K562 (cell line): Measurements from ENCODE around the gene PEAR1. TPM values are rescaled to one million over a fixed set of nuclear protein-coding genes. Genes with fewer than 3 reads are reported as not detected.

Experiments
- BRD4 ChIP-seq: fragments of 200-600 bp; sonication (generic); IDR thresholded peaks from 2 replicates; pipeline ENCODE4 v1.6.1; 2017; ENCODE audit warnings: inconsistent platforms
- HCFC1 ChIP-seq: IDR thresholded peaks from 2 replicates; pipeline ENCODE4 v1.6.1; 2012; ENCODE audit warnings: low read depth, low read length, improper control_type of control experiment
- ILF3 ChIP-seq: fragments of 450-650 bp; IDR thresholded peaks from 2 replicates; pipeline ENCODE4 v1.6.1; 2018; ENCODE audit warnings: antibody characterized with exemption, mild to moderate bottlenecking, moderate library complexity, borderline replicate concordance
- SMARCB1 ChIP-seq: IDR thresholded peaks from 2 replicates; pipeline ENCODE4 v1.6.1; 2011; ENCODE audit warnings: improper control_type of control experiment, low read depth; ENCODE audit not compliant: insufficient read length
- YY1 ChIP-seq, 3 experiments: IDR thresholded peaks; 2 replicates each; pipeline ENCODE4 v1.6.1; 2011; ENCODE audit warnings: low read length in 2 of 3, mild to moderate bottlenecking in 2 of 3, moderate library complexity in 2 of 3, borderline replicate concordance in 1 of 3, control low read depth in 1 of 3, low read depth in 1 of 3; ENCODE audit not compliant: insufficient read depth in 3 of 3, insufficient replicate concordance in 2 of 3, control insufficient read depth in 1 of 3, insufficient read length in 1 of 3; ENCODE audit errors: extremely low read depth in 1 of 3
- ZSCAN29 ChIP-seq: fragments of 450-650 bp; IDR thresholded peaks from 2 replicates; pipeline ENCODE4 v1.6.1; 2017
- polyA plus RNA-seq, 8 experiments: library from polyadenylated mRNA; depleted of rRNA in 4 of 8; stranded (reverse) in 5 of 8; unstranded in 3 of 8; fragments of >200 nt; fragmentation: Nextera tagmentation in 2 of 8; fragmentation: Illumina TruSeq in 1 of 8; extraction: Ambion mirVana in 2 of 8; extraction: Trizol in 1 of 8; gene quantifications; 2 replicates each; pipeline versions ENCODE4 v1.2.1 to v1.2.3, GENCODE V29; 2011 to 2014; ENCODE audit warnings: inconsistent platforms in 1 of 8, missing spikeins in 1 of 8
- total RNA-seq, 7 experiments: library from RNA; depleted of rRNA in 6 of 7; stranded (reverse); fragments of >200 nt in 6 of 7; fragmentation: Illumina TruSeq in 2 of 7; extraction: Trizol in 2 of 7; gene quantifications; 2 replicates each; pipeline versions ENCODE4 v1.2.1 to v1.2.3, GENCODE V29; 2011 to 2021; ENCODE audit warnings: low replicate concordance in 1 of 7
- TF ChIP-seq, protein P1 (sequence below): sonication (generic); formaldehyde crosslinking; IDR thresholded peaks from 2 replicates; pipeline ENCODE4 v1.8.0; 2022; ENCODE audit warnings: mild to moderate bottlenecking, missing genetic modification reagents
- TF ChIP-seq, protein P2 (sequence below): sonication (generic); formaldehyde crosslinking; IDR thresholded peaks from 2 replicates; pipeline ENCODE4 v1.8.0; 2023; ENCODE audit warnings: missing genetic modification reagents, mild to moderate bottlenecking, borderline replicate concordance
- TF ChIP-seq, protein P3 (sequence below), 2 experiments: IDR thresholded peaks; 2 replicates each; pipeline ENCODE4 v1.6.1; 2011; ENCODE audit warnings: borderline replicate concordance in 1 of 2, control low read depth in 1 of 2, low read depth in 1 of 2, low read length in 1 of 2, mild to moderate bottlenecking in 1 of 2, mixed read lengths in 1 of 2, moderate library complexity in 1 of 2; ENCODE audit not compliant: insufficient read depth in 1 of 2, insufficient read length in 1 of 2, poor library complexity in 1 of 2, severe bottlenecking in 1 of 2; ENCODE audit errors: extremely low read depth in 1 of 2
- TF ChIP-seq, protein P4 (sequence below): fragments of 150-350 bp; conservative IDR thresholded peaks from 2 replicates; pipeline ENCODE4 v1.6.1; 2014; ENCODE audit warnings: low read length

PEAR1 gene
- total and polyA plus RNA-seq, 9 of the 15 experiments (the other 6 are each of a cell fraction or from before 2014, with no cell fraction given) = 0.87 to 13.9 (median 6.1) TPM

DNA sequence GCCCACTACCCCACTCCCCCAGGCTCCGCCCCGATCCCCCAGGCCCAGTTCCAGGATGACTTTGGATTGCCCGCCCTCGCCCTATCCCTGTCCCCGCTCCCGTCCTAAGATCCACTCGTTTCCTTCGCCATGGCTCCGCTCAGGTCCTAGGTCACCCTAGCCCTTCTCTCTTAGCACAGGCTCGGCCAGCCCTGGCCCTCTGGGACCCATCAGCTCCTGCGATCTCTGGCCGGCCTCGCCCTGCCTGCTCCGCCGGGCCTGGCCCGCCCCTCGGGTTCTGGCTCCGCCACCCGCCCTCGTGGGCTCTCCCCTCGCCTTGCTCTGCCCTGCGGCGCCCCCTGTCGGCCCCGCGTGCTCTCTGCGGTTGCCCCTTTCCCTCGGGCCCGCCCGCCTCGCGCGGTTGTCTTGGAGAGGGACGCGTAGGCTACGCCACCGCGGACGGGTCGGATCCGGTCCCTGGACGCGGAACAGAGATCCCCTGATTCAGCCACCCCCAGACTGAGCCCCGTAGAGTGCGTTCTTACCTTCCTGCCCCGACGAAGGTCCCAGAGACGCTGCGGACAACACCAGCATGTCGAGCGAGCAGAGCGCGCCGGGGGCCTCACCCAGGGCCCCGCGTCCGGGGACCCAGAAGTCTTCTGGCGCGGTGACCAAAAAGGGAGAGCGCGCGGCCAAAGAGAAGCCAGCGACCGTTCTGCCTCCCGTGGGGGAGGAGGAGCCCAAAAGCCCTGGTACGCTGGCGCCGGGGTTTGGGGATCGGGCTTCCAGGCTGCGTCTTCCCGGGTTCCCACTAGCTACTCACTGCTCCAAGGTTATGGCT, 26.9 kb downstream of the PEAR1 start, which contains the start of gene LRRC71 (continued):
- TF ChIP-seq, protein P1, sequence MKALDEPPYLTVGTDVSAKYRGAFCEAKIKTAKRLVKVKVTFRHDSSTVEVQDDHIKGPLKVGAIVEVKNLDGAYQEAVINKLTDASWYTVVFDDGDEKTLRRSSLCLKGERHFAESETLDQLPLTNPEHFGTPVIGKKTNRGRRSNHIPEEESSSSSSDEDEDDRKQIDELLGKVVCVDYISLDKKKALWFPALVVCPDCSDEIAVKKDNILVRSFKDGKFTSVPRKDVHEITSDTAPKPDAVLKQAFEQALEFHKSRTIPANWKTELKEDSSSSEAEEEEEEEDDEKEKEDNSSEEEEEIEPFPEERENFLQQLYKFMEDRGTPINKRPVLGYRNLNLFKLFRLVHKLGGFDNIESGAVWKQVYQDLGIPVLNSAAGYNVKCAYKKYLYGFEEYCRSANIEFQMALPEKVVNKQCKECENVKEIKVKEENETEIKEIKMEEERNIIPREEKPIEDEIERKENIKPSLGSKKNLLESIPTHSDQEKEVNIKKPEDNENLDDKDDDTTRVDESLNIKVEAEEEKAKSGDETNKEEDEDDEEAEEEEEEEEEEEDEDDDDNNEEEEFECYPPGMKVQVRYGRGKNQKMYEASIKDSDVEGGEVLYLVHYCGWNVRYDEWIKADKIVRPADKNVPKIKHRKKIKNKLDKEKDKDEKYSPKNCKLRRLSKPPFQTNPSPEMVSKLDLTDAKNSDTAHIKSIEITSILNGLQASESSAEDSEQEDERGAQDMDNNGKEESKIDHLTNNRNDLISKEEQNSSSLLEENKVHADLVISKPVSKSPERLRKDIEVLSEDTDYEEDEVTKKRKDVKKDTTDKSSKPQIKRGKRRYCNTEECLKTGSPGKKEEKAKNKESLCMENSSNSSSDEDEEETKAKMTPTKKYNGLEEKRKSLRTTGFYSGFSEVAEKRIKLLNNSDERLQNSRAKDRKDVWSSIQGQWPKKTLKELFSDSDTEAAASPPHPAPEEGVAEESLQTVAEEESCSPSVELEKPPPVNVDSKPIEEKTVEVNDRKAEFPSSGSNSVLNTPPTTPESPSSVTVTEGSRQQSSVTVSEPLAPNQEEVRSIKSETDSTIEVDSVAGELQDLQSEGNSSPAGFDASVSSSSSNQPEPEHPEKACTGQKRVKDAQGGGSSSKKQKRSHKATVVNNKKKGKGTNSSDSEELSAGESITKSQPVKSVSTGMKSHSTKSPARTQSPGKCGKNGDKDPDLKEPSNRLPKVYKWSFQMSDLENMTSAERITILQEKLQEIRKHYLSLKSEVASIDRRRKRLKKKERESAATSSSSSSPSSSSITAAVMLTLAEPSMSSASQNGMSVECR (CRISPR knock-in tag) = peak; percentile 60; the same call in 1 of the 2 replicates
- peak; percentile 44; the same call in 1 of the 2 replicates for TF ChIP-seq HCFC1
- TF ChIP-seq, protein P2, sequence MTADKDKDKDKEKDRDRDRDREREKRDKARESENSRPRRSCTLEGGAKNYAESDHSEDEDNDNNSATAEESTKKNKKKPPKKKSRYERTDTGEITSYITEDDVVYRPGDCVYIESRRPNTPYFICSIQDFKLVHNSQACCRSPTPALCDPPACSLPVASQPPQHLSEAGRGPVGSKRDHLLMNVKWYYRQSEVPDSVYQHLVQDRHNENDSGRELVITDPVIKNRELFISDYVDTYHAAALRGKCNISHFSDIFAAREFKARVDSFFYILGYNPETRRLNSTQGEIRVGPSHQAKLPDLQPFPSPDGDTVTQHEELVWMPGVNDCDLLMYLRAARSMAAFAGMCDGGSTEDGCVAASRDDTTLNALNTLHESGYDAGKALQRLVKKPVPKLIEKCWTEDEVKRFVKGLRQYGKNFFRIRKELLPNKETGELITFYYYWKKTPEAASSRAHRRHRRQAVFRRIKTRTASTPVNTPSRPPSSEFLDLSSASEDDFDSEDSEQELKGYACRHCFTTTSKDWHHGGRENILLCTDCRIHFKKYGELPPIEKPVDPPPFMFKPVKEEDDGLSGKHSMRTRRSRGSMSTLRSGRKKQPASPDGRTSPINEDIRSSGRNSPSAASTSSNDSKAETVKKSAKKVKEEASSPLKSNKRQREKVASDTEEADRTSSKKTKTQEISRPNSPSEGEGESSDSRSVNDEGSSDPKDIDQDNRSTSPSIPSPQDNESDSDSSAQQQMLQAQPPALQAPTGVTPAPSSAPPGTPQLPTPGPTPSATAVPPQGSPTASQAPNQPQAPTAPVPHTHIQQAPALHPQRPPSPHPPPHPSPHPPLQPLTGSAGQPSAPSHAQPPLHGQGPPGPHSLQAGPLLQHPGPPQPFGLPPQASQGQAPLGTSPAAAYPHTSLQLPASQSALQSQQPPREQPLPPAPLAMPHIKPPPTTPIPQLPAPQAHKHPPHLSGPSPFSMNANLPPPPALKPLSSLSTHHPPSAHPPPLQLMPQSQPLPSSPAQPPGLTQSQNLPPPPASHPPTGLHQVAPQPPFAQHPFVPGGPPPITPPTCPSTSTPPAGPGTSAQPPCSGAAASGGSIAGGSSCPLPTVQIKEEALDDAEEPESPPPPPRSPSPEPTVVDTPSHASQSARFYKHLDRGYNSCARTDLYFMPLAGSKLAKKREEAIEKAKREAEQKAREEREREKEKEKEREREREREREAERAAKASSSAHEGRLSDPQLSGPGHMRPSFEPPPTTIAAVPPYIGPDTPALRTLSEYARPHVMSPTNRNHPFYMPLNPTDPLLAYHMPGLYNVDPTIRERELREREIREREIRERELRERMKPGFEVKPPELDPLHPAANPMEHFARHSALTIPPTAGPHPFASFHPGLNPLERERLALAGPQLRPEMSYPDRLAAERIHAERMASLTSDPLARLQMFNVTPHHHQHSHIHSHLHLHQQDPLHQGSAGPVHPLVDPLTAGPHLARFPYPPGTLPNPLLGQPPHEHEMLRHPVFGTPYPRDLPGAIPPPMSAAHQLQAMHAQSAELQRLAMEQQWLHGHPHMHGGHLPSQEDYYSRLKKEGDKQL (CRISPR knock-in tag) = no peak
- peak; percentile 68 for TF ChIP-seq SMARCB1
- no peak for TF ChIP-seq BRD4
- TF ChIP-seq ILF3 = no peak
- TF ChIP-seq, protein P3, sequence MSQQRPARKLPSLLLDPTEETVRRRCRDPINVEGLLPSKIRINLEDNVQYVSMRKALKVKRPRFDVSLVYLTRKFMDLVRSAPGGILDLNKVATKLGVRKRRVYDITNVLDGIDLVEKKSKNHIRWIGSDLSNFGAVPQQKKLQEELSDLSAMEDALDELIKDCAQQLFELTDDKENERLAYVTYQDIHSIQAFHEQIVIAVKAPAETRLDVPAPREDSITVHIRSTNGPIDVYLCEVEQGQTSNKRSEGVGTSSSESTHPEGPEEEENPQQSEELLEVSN (IDR thresholded peaks at IDR 0.05; ENCODE audit: borderline replicate concordance in 1 of 2, extremely low read depth in 1 of 2, insufficient read depth in 1 of 2, insufficient read length in 1 of 2, low read depth in 1 of 2, low read length in 1 of 2, poor library complexity in 1 of 2, severe bottlenecking in 1 of 2) = peak; percentile 73 to 76
- peak in 2 of 3 experiments; percentile 9 to 49 for TF ChIP-seq YY1 (IDR thresholded peaks at IDR 0.05; ENCODE audit: borderline replicate concordance in 1 of 3, control insufficient read depth in 1 of 3, extremely low read depth in 1 of 3, insufficient read depth in 3 of 3, insufficient read length in 1 of 3, insufficient replicate concordance in 2 of 3, low read depth in 1 of 3, low read length in 2 of 3)
- TF ChIP-seq, protein P4, sequence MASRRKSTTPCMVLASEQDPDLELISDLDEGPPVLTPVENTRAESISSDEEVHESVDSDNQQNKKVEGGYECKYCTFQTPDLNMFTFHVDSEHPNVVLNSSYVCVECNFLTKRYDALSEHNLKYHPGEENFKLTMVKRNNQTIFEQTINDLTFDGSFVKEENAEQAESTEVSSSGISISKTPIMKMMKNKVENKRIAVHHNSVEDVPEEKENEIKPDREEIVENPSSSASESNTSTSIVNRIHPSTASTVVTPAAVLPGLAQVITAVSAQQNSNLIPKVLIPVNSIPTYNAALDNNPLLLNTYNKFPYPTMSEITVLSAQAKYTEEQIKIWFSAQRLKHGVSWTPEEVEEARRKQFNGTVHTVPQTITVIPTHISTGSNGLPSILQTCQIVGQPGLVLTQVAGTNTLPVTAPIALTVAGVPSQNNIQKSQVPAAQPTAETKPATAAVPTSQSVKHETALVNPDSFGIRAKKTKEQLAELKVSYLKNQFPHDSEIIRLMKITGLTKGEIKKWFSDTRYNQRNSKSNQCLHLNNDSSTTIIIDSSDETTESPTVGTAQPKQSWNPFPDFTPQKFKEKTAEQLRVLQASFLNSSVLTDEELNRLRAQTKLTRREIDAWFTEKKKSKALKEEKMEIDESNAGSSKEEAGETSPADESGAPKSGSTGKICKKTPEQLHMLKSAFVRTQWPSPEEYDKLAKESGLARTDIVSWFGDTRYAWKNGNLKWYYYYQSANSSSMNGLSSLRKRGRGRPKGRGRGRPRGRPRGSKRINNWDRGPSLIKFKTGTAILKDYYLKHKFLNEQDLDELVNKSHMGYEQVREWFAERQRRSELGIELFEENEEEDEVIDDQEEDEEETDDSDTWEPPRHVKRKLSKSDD = no peak
- 0 out of 2 replicates have a peak, but pooled peaks have one; percentile 43 for TF ChIP-seq ZSCAN29
